PC-3 (cell line): Measurements from ENCODE around the gene CCDC182.

ENCODE experiments used
- EZH2 ChIP-seq: fragments of 300-600 bp; sonication (generic); IDR thresholded peaks from one replicate; pipeline ENCODE4 v1.6.1; 2017; ENCODE audit warnings: antibody characterized with exemption, mild to moderate bottlenecking, low read length; ENCODE audit not compliant: unreplicated experiment
- EZH2phosphoT487 ChIP-seq: fragments of 300-600 bp; sonication (generic); IDR thresholded peaks from 2 replicates; pipeline ENCODE4 v1.6.1; 2018; ENCODE audit warnings: mild to moderate bottlenecking, antibody characterized with exemption, low read length, borderline replicate concordance
- TF ChIP-seq, protein P1 (sequence below): fragments of 300-600 bp; sonication (generic); conservative IDR thresholded peaks from 2 replicates; pipeline ENCODE4 v1.5.1; 2017; ENCODE audit warnings: antibody characterized with exemption, low read depth, mild to moderate bottlenecking, low read length

DNA sequence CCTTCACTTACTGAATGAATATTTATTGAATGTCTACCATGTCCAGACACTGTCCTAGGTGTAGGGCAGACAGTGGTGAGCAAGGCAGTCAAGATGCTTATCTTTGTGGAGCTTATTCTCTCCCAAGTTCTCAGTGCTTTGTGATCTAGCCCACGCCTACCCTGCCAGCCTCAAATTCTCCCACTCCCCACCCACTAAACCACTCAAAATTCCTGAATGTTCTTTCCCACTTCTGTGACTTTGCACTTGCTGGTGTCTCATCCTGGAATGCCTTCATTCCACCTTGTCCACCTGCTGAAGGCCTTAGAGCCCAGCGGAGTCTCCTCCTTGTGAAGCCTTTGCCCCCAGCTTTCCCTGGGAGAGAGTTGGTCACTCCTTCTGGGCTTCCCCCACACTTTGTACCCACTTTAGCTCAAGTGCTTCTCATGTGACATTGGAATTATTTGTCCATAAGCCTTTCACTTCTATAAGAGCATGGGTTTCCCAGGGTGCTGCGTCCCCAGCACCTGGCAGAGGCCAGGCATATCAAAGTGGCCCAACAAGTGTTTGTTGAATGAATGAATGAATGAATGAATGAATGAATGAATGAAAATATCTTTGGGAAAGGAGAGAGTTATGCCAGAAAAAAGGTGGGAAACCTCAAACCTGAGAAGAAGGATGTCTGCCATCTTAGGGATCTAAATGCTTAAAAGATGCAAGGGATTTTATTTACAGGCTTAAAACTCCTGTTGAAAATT lies 23.0 kb downstream of the CCDC182 start:
- TF ChIP-seq, protein P1, sequence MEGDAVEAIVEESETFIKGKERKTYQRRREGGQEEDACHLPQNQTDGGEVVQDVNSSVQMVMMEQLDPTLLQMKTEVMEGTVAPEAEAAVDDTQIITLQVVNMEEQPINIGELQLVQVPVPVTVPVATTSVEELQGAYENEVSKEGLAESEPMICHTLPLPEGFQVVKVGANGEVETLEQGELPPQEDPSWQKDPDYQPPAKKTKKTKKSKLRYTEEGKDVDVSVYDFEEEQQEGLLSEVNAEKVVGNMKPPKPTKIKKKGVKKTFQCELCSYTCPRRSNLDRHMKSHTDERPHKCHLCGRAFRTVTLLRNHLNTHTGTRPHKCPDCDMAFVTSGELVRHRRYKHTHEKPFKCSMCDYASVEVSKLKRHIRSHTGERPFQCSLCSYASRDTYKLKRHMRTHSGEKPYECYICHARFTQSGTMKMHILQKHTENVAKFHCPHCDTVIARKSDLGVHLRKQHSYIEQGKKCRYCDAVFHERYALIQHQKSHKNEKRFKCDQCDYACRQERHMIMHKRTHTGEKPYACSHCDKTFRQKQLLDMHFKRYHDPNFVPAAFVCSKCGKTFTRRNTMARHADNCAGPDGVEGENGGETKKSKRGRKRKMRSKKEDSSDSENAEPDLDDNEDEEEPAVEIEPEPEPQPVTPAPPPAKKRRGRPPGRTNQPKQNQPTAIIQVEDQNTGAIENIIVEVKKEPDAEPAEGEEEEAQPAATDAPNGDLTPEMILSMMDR, result no peak
- TF ChIP-seq EZH2phosphoT487, result no peak
- no peak for TF ChIP-seq EZH2
